Panc1 (cell line): Measurements from ENCODE around the gene HMGN2. TPM values are rescaled to one million over a fixed set of nuclear protein-coding genes. Genes with fewer than 3 reads are reported as not detected.

Source experiments
- ATAC-seq: fragments of 200-7000 bp; cut with Tn5 transposase; 2 replicates; pipeline ENCODE4 v1.9.1; 2020; ENCODE audit warnings: mild to moderate bottlenecking, moderate library complexity
- BruUV-seq: library from RNA; stranded (reverse); fragments of 400-500 nt; replicated peaks from 2 replicates; lab custom pipeline; 2021; lab: Mats Ljungman, UMichigan
- CTCF ChIA-PET: fragments of 300-600 bp; sonication (Branson Sonifier 250); formaldehyde crosslinking; loops from one replicate; lab custom pipeline; 2022; ENCODE audit warnings: antibody characterized with exemption; lab: Charles Lee
- POLR2A ChIA-PET: fragments of 300-600 bp; sonication (Branson Sonifier 250); formaldehyde crosslinking; loops from one replicate; lab custom pipeline; 2022; ENCODE audit warnings: antibody characterized with exemption; lab: Charles Lee
- DNase-seq: peaks from one replicate; pipeline ENCODE4 v3.0.0-alpha.2; 2010; ENCODE audit warnings: low read depth, low spot score
- H3K27ac ChIP-seq: 2 replicates; pipeline ENCODE4 v1.5.1; 2011; ENCODE audit warnings: mild to moderate bottlenecking, low read length, inconsistent platforms
- H3K27me3 ChIP-seq: fragments of 200-500 bp; sonication (Bioruptor generic); 2 replicates; pipeline ENCODE4 v1.6.0; 2014; ENCODE audit warnings: low read length, inconsistent platforms; ENCODE audit not compliant: control insufficient read depth, insufficient read depth
- H3K36me3 ChIP-seq: fragments of 200-500 bp; sonication (Bioruptor generic); 2 replicates; pipeline ENCODE4 v1.5.1; 2014; ENCODE audit warnings: inconsistent platforms, mild to moderate bottlenecking, low read length, moderate library complexity; ENCODE audit not compliant: control insufficient read depth, insufficient read depth
- H3K4me1 ChIP-seq: 2 replicates; pipeline ENCODE4 v1.5.1; 2011; ENCODE audit warnings: inconsistent platforms, mild to moderate bottlenecking, low read length, moderate library complexity; ENCODE audit not compliant: control insufficient read depth, insufficient read depth
- H3K4me3 ChIP-seq, 2 experiments: 2 replicates each; pipeline ENCODE4 v1.5.1; 2011 to 2012; ENCODE audit warnings: low read depth in 2 of 2, low read length in 2 of 2, mild to moderate bottlenecking in 2 of 2, inconsistent platforms in 1 of 2, moderate library complexity in 1 of 2
- H3K9me3 ChIP-seq: fragments of 200-500 bp; sonication (Bioruptor generic); 2 replicates; pipeline ENCODE4 v1.5.1; 2014; ENCODE audit warnings: low read depth, mild to moderate bottlenecking, inconsistent platforms, low read length, moderate library complexity; ENCODE audit not compliant: control insufficient read depth, insufficient read depth
- POLR2AphosphoS5 ChIP-seq: IDR thresholded peaks from 2 replicates; pipeline ENCODE4 v1.6.1; 2012; ENCODE audit warnings: mild to moderate bottlenecking, low read depth, low read length, moderate library complexity
- SIN3A ChIP-seq: IDR thresholded peaks from 2 replicates; pipeline ENCODE4 v1.6.1; 2012; ENCODE audit warnings: low read depth, mild to moderate bottlenecking, low read length, moderate library complexity, borderline replicate concordance; ENCODE audit not compliant: insufficient read depth
- TCF7L2 ChIP-seq: IDR thresholded peaks from 2 replicates; pipeline ENCODE4 v1.6.1; 2011; ENCODE audit warnings: mild to moderate bottlenecking, low read depth, low read length, inconsistent platforms
- in situ Hi-C: cut with HindIII; loops from 2 replicates; pipeline ENCODE4 v1.10.0; 2016; ENCODE audit warnings: low sequenced_read_pairs, low pct_unique_long_range_greater_than_20kb
- intact Hi-C: fragments of 100-400 bp; cut with micrococcal nuclease; formaldehyde crosslinking; loops from one replicate; pipeline ENCODE4 v1.10.0; 2022; ENCODE audit not compliant: unreplicated experiment
- total RNA-seq: library from RNA; stranded (reverse); gene quantifications from one replicate; pipeline ENCODE4 v1.2.1, GENCODE V29; 2021; ENCODE audit not compliant: unreplicated experiment
- TF ChIP-seq, protein P1 (sequence below): fragments of 450-650 bp; IDR thresholded peaks from 2 replicates; pipeline ENCODE4 v1.5.1; 2017; ENCODE audit warnings: mild to moderate bottlenecking
- TF ChIP-seq, protein P2 (sequence below), 2 experiments: IDR thresholded peaks; 2 replicates each; pipeline ENCODE4 v1.6.1; 2011 to 2012; ENCODE audit warnings: low read depth in 2 of 2, control low read depth in 1 of 2, low read length in 1 of 2, mild to moderate bottlenecking in 1 of 2, moderate library complexity in 1 of 2; ENCODE audit not compliant: insufficient read depth in 1 of 2

The HMGN2 gene
- total RNA-seq, 1 experiment from 2014 or later: 496 TPM

DNA sequence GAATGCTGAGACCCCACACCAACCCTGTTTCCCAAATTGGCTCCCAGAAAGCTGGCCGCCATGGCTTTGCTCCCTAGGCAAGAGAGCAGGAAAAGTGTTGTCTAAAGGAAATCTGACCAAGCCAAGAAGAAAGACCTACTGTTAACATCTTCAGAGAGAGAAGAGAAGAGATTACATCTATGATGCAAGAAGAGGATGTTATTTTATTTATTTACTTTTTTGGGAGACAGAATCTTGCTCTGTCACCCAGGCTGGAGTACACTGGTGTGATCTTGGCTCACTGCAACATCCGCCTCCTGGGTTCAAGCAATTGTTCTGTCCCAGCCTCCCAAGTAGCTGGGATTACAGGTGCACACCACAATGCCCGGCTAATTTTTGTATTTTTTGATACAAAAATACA lies 21.7 kb downstream of the HMGN2 start:
- in situ Hi-C loops: no loop called here
- no peak for ATAC-seq
- DNase-seq: no peak
- no TSS peak for BruUV-seq
- POLR2A ChIA-PET: no interaction called here
- H3K27ac ChIP-seq: no peak overlapping the region
- H3K4me1 ChIP-seq: no peaks in the 10 kb centered on the region
- H3K9me3 ChIP-seq: no peaks in the 10 kb centered on the region
- intact Hi-C loops: no loop called here
- TF ChIP-seq, protein P1, sequence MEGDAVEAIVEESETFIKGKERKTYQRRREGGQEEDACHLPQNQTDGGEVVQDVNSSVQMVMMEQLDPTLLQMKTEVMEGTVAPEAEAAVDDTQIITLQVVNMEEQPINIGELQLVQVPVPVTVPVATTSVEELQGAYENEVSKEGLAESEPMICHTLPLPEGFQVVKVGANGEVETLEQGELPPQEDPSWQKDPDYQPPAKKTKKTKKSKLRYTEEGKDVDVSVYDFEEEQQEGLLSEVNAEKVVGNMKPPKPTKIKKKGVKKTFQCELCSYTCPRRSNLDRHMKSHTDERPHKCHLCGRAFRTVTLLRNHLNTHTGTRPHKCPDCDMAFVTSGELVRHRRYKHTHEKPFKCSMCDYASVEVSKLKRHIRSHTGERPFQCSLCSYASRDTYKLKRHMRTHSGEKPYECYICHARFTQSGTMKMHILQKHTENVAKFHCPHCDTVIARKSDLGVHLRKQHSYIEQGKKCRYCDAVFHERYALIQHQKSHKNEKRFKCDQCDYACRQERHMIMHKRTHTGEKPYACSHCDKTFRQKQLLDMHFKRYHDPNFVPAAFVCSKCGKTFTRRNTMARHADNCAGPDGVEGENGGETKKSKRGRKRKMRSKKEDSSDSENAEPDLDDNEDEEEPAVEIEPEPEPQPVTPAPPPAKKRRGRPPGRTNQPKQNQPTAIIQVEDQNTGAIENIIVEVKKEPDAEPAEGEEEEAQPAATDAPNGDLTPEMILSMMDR: no peak
- TF ChIP-seq, protein P2, sequence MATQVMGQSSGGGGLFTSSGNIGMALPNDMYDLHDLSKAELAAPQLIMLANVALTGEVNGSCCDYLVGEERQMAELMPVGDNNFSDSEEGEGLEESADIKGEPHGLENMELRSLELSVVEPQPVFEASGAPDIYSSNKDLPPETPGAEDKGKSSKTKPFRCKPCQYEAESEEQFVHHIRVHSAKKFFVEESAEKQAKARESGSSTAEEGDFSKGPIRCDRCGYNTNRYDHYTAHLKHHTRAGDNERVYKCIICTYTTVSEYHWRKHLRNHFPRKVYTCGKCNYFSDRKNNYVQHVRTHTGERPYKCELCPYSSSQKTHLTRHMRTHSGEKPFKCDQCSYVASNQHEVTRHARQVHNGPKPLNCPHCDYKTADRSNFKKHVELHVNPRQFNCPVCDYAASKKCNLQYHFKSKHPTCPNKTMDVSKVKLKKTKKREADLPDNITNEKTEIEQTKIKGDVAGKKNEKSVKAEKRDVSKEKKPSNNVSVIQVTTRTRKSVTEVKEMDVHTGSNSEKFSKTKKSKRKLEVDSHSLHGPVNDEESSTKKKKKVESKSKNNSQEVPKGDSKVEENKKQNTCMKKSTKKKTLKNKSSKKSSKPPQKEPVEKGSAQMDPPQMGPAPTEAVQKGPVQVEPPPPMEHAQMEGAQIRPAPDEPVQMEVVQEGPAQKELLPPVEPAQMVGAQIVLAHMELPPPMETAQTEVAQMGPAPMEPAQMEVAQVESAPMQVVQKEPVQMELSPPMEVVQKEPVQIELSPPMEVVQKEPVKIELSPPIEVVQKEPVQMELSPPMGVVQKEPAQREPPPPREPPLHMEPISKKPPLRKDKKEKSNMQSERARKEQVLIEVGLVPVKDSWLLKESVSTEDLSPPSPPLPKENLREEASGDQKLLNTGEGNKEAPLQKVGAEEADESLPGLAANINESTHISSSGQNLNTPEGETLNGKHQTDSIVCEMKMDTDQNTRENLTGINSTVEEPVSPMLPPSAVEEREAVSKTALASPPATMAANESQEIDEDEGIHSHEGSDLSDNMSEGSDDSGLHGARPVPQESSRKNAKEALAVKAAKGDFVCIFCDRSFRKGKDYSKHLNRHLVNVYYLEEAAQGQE (IDR thresholded peaks at IDR 0.05; ENCODE audit: insufficient read depth in 1 of 2, low read depth in 2 of 2, low read length in 1 of 2): no peak
- TF ChIP-seq TCF7L2 (no peak), POLR2AphosphoS5 (no peak), SIN3A (no peak)
- H3K27me3 ChIP-seq: no peaks in the 10 kb centered on the region
- H3K36me3 ChIP-seq: no peaks in the 10 kb centered on the region
- H3K4me3 ChIP-seq: no peak overlapping the region
- CTCF ChIA-PET: no interaction called here

DNA sequence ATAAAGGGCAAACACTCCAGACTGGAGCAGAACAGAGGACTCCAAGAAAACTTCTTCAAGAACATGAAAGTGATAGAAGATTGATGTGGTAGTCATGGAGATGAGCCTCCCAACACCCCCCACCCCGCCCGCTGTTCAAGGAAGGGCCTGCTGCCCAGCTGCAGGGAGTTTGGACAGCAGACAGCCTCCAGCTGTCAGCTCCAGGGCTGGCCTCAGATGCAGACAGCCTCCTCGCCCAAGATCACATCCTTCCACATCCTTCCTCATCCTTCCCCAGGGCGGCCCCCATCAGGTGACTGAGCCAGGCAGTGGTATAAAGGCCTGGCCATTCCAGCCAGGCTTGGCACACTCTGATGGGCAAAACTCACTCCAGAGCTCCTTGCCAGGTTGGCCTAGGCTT lies 24.6 kb downstream of the HMGN2 start:
- Histone ChIP-seq H3K27ac (no peak overlapping the region), H3K27me3 (no peaks in the 10 kb centered on the region), H3K9me3 (no peaks in the 10 kb centered on the region), H3K36me3 (no peaks in the 10 kb centered on the region), H3K4me3 (no peak overlapping the region), H3K4me1 (peaks cover 9% of the 10 kb centered on the region)
- DNase-seq (no peak), ATAC-seq (no peak)
- ChIA-PET POLR2A (interaction anchor here (0.9 kb wide), 1 partner anchor 33 kb away, joined by 6 read pairs; the partner anchor contains the start of gene RPS6KA1), CTCF (no interaction called here)
- in situ Hi-C loops: no loop called here
- TF ChIP-seq, protein P2 (IDR thresholded peaks at IDR 0.05; ENCODE audit: insufficient read depth in 1 of 2, low read depth in 2 of 2, low read length in 1 of 2): no peak
- no peak for TF ChIP-seq SIN3A
- TF ChIP-seq, protein P1: no peak
- no peak for TF ChIP-seq POLR2AphosphoS5
- TF ChIP-seq TCF7L2: no peak
- intact Hi-C loops: no loop called here
- no TSS peak for BruUV-seq
